Lung microvascular endothelial cell (primary cell): Measurements from ENCODE around the gene CORIN. TPM values are rescaled to one million over a fixed set of nuclear protein-coding genes. Genes with fewer than 3 reads are reported as not detected.
A peak's percentile ranks its signal among the peaks of the same experiment; 100 is the strongest.

Experiments used
- DNase-seq, 2 donors: peaks; one replicate each; pipeline versions ENCODE4 v3.0.0 to v3.0.0-alpha.2; 2010; ENCODE audit warnings: low read depth in 2 of 2
- total RNA-seq: library from RNA; depleted of rRNA; stranded (reverse); fragments of >200 nt; gene quantifications from 2 replicates; pipeline ENCODE4 v1.2.1, GENCODE V29; 2014

CORIN gene, protein sequence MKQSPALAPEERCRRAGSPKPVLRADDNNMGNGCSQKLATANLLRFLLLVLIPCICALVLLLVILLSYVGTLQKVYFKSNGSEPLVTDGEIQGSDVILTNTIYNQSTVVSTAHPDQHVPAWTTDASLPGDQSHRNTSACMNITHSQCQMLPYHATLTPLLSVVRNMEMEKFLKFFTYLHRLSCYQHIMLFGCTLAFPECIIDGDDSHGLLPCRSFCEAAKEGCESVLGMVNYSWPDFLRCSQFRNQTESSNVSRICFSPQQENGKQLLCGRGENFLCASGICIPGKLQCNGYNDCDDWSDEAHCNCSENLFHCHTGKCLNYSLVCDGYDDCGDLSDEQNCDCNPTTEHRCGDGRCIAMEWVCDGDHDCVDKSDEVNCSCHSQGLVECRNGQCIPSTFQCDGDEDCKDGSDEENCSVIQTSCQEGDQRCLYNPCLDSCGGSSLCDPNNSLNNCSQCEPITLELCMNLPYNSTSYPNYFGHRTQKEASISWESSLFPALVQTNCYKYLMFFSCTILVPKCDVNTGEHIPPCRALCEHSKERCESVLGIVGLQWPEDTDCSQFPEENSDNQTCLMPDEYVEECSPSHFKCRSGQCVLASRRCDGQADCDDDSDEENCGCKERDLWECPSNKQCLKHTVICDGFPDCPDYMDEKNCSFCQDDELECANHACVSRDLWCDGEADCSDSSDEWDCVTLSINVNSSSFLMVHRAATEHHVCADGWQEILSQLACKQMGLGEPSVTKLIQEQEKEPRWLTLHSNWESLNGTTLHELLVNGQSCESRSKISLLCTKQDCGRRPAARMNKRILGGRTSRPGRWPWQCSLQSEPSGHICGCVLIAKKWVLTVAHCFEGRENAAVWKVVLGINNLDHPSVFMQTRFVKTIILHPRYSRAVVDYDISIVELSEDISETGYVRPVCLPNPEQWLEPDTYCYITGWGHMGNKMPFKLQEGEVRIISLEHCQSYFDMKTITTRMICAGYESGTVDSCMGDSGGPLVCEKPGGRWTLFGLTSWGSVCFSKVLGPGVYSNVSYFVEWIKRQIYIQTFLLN
- total RNA-seq = under 0.01 TPM in 2 replicates

DNA sequence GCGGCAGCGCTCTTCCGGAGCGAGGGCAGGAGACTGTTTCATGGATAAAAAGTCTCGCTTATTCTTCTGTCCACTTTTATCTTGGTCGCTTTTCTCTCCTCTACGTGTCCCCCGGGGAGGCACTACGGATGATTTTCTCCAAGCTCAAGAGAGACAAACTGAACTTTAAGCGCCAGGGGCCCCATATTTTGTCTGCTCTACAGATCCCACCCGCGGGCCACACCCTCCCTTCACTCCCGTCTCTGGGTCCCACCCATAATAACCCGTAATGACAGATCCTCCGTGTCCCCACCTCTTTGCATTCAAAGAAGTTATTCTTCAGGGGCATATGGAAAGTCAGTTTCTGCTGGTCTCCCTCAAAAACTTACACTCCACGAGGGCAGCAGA, at the start of gene CORIN:
CORIN (minus strand) TSS at position 160 of the 387 bp plus-strand sequence; CDS start at position 42, 118 bp downstream.
- DNase-seq = no peak

DNA sequence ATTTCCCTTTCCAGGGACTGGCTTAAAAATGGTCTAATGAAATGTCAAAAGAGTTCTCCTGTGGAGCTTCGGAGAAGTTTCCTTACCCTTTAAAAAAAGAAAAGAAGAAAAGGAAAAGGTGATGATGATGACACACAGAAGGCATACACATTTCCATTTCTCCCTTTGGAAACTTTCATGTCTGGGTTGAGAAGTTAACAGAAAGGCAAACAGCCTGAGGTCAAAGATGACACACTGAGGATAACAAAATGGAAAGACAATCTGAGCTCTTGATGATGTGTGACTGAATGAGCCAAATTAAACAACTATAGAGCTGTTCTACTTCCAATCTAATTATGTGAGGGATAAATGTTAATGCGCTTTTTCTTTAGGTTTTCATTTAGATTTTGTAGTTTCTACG, 44.4 kb upstream of the CORIN start:
- peak in 1 of 2 donors; percentile 55 for DNase-seq

DNA sequence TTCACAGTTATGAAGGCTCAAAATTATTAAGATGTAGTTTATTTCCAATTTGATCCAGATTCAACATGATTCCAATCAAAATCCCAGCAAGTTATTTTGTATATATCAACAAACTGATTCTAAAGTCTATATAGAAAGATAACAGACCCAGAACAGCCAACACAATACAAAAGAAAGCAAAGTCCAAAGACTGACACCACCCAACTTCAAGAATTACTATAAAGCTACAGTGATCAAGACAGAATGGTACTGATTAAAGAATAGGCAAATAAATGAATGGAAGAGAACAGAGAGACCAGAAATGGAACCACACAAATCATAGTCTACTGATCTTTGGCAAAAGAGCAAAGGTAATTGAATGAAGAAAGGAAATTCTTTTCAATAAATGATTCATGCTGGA, 41.6 kb upstream of the CORIN start:
- no peak for DNase-seq

DNA sequence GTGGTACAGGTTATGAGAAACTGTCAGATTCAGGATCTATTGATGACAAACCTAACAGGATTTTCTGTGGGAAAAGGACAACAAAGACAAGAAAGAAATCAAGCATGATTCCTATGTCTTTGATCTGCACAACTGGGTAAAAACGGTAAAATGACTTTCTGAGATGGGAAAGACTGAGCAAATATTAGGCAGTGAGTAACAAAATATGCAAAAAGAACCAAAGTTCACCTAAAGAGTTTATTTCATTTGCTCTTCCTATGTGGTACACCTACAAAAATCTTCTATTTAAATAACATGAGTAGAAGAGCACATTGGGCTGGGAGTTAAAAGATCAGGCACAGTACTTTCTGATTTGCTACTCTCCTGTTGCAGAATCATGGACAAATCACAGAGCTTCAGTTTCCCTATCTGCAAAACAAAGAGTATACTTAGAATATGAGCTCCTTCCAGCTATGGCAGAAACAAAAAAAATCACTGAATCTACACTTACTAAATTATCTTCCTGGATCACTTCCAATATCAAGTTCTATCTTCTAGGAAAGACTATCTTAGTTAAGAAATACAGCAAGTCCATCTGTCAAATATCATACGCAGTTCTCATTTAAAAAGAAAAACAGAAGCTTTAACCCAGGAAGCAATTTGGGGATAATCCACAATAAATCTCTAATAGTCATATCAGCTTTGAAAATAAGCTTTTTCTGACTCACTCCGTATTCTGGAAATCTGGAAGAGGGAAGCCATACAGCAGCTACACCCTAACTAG, 39.1 kb upstream of the CORIN start:
- no peak for DNase-seq

DNA sequence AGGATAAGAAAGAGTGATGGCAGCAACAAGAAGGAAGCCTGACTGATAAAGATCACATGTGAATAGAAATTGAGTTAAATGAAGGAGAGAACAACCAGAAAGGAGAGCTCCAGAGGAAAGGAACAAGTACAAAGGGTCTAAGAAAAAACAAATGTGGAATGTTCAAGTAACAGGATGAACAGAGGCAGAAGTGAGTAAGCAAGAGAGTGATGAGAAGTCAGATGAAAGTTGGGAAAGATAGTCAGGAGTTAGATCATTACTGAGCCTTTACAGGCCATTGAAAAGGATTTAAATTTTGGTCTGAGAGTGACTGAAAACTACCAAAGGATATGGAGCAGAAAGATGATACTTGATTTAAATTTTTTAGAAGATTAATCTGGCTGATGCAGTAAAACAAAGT, 38.4 kb upstream of the CORIN start:
- DNase-seq = no peak

DNA sequence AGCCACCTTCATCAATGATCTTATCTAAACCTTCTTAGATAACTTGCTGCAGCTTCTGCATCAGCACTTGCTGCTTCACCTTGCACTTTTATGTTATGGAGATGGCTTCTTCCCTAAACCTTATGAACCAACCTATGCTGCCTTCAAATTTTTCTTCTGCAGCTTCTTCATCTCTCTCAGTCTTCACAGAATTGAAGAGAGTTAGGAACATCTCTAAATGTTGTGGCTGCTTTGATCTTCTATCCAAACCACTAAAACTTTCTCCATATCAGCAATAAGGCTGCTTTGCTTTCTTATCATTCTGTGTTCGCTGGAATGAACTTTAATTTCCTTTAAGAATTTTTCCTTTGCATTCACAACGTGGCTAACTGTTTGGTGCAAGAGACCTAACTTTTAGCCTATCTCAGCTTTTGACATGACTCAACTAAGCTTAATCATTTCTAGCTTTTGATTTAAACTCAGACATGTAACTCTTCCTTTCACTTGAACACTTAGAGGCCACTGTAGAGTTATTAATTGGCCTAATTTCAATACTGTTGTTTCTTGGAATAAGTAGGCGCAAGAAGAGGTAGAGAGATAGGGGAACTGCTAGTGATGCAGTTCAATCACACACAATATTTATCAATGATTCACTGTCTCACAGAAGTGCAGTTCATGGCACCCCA, 36.1 kb upstream of the CORIN start:
- DNase-seq = no peak

DNA sequence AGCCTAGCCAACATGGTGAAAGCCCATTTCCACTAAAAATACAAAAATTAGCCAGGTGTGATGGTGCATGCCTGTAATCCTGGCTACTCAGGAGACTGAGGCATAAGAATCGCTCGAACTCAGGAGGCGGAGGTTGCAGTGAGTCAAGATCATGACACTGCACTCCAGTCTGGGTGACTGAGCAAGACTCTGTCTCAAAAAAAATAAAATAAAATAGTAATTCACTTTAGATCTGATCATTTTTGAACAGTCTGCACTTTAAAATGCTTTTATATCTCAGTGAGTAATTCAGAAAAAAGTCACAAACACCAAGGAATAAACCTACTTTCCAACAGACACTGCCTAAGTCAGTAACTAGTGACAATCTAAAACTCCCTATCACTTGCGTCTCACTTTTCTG, 25.6 kb upstream of the CORIN start:
- DNase-seq = no peak

DNA sequence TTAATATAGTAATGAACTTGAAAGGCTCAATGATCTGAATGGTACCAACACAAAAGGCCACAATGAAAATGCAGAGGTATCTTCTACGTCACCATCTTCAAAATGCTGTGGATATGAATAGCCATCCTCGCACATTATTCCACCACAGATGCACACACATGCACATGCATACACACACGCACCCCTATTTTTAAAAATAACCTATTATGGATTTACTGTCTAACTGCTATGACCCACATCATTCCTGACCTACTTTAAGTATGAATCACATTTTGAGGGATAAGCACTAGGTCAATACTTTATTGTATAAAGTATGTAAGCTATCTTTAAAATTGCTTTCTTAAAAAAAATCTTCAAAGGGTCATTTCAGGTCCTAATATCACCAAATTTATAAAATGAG, 24.4 kb upstream of the CORIN start:
- DNase-seq = no peak

DNA sequence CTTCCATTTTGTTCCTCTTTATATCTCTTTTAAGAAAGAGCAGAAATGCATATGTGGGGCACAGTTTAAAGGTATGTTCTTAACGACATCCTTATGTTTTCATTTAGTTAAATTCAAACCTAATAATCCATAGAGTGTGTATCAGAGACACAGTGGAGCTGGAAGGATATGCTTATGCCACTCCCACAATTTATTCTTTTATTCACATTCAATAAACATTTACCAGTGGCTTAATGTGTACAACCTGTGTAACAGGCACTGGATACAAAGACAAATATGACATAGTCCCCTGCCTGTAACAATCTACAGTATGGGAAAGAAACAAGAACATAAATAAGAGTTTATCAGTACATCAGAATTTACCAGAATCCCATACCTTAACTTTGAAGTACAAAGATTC, 22.4 kb upstream of the CORIN start:
- no peak for DNase-seq

DNA sequence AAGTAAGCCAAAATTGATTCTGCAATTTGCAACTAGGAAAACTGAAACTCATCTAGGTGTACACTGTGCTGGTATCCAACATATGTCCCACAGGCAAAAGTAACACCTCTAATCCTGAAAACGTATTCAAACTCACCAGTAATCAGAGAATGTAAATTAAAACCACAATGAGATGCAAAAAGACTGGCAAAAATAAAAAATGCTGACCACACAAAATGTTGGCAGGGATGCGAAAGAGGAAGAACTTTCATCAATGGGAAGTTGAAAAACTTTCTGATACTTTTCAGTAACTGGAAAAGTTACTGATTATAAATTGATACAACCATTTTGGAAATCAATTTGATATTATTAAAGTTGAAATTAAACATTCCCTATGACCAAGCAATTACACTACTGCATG, 20.1 kb upstream of the CORIN start:
- DNase-seq = no peak

DNA sequence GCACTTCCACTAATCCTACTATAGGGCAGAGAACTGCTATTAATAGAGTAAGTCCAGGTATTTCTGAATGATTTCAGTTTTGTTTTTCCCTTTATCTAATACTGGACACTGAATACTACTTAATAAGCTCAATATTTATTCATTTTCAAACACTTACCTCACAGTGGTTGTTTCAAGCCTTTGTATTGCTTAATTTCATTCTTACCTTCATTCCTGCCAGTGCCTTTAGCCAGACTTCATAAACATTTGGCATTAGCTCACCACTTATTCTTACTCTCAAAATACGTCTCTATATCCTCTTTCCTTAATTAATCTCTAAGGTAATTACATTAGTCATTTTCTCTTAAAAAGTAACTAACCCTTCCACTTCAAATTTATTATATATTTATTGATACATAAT, 18.8 kb upstream of the CORIN start:
- DNase-seq = no peak

DNA sequence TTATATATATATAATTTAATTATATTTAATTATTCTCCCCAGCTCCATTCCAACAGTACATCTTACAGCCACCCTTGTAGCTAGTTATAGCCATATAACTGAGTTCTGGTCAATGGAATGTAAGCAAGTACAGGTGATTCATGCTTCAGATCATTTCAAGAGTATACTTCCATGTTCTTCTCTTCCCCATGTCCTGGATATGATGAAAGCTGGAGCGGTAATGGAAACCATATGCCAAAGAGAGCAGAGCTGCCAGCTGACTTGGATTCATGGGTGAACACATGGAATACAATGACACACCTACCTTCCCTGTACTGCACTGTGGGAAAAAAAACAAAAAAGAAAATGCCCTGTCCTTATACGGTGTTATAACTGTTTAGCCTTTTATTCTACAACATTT, 17.5 kb upstream of the CORIN start:
- no peak for DNase-seq

DNA sequence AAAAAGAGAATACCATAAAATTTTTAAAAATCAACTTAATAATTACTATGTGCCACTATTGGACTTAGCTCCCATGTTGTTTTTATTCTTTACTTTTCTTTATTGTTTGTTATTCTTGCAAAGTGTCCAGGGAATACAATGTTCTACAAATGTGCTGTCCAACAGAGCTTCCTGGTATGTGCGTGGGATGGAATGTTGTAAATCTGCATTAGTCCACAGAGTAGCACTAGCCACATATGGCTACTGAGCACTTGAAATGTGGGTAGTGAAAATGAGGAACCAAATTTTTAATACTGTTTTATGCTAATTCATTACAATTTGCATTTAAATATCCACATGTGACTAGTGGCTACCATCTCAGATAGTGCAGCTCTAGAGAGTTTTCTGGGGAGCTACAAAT, 14.3 kb upstream of the CORIN start:
- DNase-seq = peak; percentile 42 to 87

DNA sequence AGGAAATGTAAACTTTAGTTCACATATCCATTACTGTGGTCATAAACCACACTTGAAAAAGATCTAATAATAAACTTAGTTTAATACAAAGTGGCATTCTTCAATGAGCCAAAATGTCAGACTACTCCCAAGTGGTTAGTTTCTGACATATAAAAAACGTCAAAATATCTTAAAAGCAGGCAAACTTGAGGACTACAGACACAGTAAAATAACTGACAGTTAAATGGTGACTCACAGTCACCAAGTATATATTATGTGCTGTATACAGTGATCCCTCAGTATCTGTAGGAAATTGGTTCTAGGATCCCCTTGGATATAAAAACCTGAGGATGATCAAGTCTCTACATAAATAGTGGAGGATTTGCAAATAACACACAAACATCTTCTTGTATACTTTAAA, 11.6 kb upstream of the CORIN start:
- DNase-seq = no peak

DNA sequence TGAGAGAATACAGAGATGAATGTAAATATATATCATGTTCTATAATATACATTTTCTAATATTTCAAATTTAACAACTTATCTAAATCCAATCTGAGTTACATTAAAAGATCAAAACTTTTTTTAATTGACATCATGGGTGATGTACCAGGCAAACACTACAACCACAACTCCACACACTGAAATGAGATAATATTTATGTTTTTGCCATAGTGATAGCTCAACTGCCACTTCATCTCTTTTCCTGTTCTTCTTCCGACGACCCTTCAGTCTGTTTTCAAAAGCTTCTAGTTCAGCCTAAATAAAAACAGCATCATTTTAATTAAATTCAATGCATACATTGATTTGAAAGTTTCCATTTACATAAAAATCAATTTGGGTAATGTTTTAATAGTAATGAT, 10.2 kb upstream of the CORIN start:
- no peak for DNase-seq

DNA sequence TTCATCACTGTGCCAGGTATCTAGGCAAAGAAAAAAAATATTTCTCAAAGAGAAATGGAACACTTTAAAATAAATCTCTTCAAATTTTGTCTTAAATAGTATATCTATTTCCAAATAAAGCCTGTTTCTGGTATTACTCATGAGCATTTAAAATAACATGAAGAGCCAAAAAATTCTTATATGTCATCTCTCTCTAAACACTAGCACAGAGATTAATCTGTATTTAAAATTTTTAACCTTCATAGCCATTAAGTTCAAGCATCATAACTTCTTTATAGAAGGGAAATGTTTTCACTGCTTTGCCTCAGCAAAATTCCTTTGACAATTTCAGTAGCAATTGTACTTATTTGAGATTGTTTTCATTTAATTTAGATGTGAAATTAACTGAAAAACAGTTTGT, 5.1 kb upstream of the CORIN start:
- no peak for DNase-seq

DNA sequence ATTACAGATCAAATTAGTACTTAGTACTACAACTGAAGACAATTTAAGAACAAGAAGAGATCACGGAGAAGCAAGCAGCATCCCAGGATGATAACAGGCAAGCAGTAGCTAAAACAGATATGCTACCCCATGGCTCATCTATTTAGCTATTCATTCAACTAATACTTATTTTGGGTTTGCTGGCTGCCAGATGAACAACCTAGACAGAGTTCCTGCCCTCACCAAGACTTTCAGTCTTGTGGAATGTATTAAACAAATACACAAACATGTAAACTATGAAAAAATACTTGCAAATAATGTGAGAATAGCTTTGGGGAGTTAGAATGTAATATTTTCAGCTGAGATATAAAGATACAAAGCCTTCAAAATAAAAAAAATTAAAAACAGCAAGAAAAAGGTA, 2.4 kb upstream of the CORIN start:
- no peak for DNase-seq

DNA sequence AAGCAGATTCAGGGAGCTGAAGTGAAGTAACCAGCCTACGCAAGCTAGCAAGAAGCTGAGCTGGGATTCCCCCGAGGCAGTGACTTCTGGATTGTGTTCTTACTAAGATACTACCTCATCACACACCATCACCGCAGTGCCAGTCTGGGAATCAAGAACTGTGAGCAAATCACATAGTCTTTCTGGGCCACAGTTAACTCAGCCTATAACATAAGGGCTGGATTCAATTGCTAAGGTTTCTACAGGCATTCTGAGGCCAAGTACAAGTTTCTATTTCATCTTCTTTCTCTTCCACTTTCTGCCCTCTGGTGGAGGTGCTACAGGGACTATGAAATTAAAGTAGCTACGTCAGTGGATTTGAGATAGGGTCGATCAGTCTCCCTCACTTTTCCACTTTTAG, 1.4 kb upstream of the CORIN start:
- peak in 1 of 2 donors; percentile 20 for DNase-seq

DNA sequence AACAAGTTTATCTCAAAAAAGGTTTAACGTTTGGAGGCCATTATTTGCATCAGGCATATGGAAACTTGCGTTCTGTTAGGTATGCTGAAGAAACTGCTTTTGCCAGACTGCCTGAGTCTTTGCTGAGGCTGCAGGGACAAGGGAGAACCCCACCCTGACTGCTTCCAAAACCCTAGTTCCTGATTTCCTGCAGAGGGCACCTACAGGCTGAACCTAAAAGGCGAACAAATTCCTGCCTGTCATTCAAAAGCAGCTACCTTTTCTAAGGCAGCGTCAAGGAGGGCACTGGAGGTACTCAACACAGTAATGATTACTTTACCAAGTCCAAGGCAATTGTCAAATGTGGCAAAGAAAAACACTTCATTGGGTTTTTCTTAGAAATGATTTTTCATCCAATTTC, 578 bp upstream of the CORIN start:
- DNase-seq = no peak

DNA sequence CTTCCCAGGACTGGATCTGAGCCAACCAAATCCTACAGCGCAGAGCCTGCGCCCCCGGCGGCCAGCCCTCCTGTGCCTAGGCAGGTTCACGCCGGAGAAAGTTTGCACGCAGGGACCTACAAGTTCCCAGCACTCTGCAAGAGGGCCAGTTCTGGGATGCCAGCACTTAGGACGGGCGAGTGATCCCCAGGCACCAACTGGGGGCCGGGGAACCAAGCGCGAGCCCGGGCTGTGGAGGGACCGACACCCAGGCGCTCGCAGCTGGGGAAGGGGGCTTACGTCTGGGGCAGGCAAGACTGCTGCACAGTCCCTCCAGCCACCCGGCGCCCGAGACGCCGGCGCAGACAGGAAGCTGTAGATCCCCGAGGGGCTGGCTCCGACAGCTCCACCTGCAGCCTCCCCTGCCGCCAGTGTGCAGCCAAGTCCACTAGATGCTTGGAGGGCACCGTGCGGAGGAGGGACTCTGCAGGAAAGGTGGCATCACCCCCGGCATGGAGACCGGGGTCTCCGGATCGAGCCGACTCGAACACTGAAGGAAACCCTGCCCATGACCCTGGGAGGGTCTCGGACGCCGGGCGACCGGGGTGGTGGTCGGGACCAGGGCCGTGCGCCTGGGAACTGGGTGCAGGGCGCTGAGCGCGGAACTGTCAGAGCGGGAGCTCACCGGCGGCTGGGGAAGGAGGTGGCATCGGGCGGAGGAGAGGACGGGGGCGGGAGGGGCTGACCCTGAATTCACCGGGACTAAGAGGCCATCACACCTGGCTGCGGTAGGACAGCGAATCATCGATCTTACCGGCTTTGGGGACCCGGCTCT, 566 bp downstream of the CORIN start:
- peak; percentile 19 to 29 for DNase-seq
